Smooth muscle cell (in vitro differentiated cells): ENCODE measurements around the gene SGTA. TPM values are rescaled to one million over a fixed set of nuclear protein-coding genes. Genes with fewer than 3 reads are reported as not detected.

ENCODE experiments used
- DNase-seq: peaks from one replicate; lab custom pipeline; 2025; ENCODE audit not compliant: unreplicated experiment; lab: John Stamatoyannopoulos, UW
- H2AFZ ChIP-seq: fragments of 200-600 bp; sonication (generic); 2 replicates; pipeline ENCODE4 v1.6.0; 2016; ENCODE audit warnings: antibody characterized with exemption, low read depth, mild to moderate bottlenecking
- H3F3A ChIP-seq: fragments of 200-600 bp; sonication (generic); 2 replicates; pipeline ENCODE4 v1.6.0; 2017; ENCODE audit warnings: antibody characterized with exemption, low read depth
- H3K27ac ChIP-seq: fragments of 200-600 bp; sonication (generic); 2 replicates; pipeline ENCODE4 v1.5.1; 2016; ENCODE audit warnings: low read depth, mild to moderate bottlenecking
- H3K27me3 ChIP-seq: fragments of 200-600 bp; sonication (generic); 2 replicates; pipeline ENCODE4 v1.6.1; 2016; ENCODE audit warnings: low read depth, mild to moderate bottlenecking
- H3K36me3 ChIP-seq: fragments of 200-600 bp; sonication (generic); 2 replicates; pipeline ENCODE4 v1.5.1; 2016; ENCODE audit warnings: low read depth
- H3K4me1 ChIP-seq: fragments of 200-600 bp; sonication (generic); 2 replicates; pipeline ENCODE4 v1.5.1; 2016; ENCODE audit warnings: low read depth
- H3K4me2 ChIP-seq: fragments of 200-600 bp; sonication (generic); 2 replicates; pipeline ENCODE4 v1.6.0; 2016; ENCODE audit warnings: mild to moderate bottlenecking
- H3K4me3 ChIP-seq: fragments of 200-600 bp; sonication (generic); 2 replicates; pipeline ENCODE4 v1.5.1; 2016; ENCODE audit warnings: mild to moderate bottlenecking
- H3K79me2 ChIP-seq: fragments of 200-600 bp; sonication (generic); 2 replicates; pipeline ENCODE4 v1.6.0; 2016; ENCODE audit warnings: low read depth, mild to moderate bottlenecking
- H3K9ac ChIP-seq: fragments of 200-600 bp; sonication (generic); 2 replicates; pipeline ENCODE4 v1.6.0; 2016; ENCODE audit warnings: low read depth
- H3K9me3 ChIP-seq: fragments of 200-600 bp; sonication (generic); replicated peaks from 2 replicates; pipeline ENCODE4 v1.5.1; 2016; ENCODE audit warnings: low read depth
- H4K20me1 ChIP-seq: fragments of 200-600 bp; sonication (generic); 2 replicates; pipeline ENCODE4 v1.6.0; 2016; ENCODE audit warnings: low read depth
- WGBS: methylation state at CpG from one replicate; pipeline ENCODE4 v1.1.7; 2016; ENCODE audit warnings: low lambda C conversion rate; 5-methylcytosine and 5-hydroxymethylcytosine counted together
- polyA plus RNA-seq: library from polyadenylated mRNA; unstranded; fragments of >200 nt; fragmentation: Nextera tagmentation; extraction: Ambion mirVana; gene quantifications from 2 replicates; pipeline ENCODE4 v1.2.1, GENCODE V29; 2016
- total RNA-seq: library from RNA; depleted of rRNA; stranded (reverse); fragments of >200 nt; gene quantifications from 2 replicates; pipeline ENCODE4 v1.2.3, GENCODE V29; 2014
- TF ChIP-seq, protein P1 (sequence below): fragments of 200-600 bp; sonication (generic); IDR thresholded peaks from 2 replicates; pipeline ENCODE4 v1.5.1; 2017; ENCODE audit warnings: borderline replicate concordance, mild to moderate bottlenecking, antibody characterized with exemption; ENCODE audit not compliant: insufficient read depth, poor library complexity, severe bottlenecking

The SGTA gene
- total and polyA plus RNA-seq, 2 experiments from 2014 or later: 34.4 to 71.2 TPM

DNA sequence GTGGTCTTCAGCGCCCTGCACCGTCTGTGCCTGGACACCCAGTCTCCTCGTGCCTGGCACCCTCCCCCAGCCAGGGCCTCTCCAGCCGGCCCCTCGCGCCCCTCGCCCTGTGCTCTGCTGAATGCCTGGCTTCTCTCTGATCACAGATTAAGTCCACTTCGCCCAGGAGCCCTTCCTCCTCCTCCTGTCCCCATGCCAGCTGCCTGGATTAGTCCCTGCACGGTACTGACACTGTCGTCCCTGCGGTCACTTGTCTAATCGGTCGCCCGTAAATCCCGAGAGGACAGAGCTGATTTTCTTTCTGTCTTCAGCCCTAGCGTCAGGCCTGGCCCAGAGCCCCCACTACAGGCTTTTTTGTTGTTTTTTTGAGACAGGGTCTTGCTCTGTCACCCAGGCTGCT is 8.8 kb upstream of the SGTA start:
- Histone ChIP-seq H3K4me1 (no peaks in the 10 kb centered on the region), H3F3A (no peaks in the 10 kb centered on the region), H3K36me3 (no peaks in the 10 kb centered on the region), H4K20me1 (peaks cover 3% of the 10 kb centered on the region), H3K4me2 (no peak overlapping the region), H3K27me3 (no peaks in the 10 kb centered on the region), H3K4me3 (no peak overlapping the region), H3K79me2 (peaks cover 18% of the 10 kb centered on the region), H2AFZ (no peak overlapping the region), H3K27ac (no peak overlapping the region), H3K9me3 (no peaks in the 10 kb centered on the region), H3K9ac (no peak overlapping the region)
- TF ChIP-seq, protein P1, sequence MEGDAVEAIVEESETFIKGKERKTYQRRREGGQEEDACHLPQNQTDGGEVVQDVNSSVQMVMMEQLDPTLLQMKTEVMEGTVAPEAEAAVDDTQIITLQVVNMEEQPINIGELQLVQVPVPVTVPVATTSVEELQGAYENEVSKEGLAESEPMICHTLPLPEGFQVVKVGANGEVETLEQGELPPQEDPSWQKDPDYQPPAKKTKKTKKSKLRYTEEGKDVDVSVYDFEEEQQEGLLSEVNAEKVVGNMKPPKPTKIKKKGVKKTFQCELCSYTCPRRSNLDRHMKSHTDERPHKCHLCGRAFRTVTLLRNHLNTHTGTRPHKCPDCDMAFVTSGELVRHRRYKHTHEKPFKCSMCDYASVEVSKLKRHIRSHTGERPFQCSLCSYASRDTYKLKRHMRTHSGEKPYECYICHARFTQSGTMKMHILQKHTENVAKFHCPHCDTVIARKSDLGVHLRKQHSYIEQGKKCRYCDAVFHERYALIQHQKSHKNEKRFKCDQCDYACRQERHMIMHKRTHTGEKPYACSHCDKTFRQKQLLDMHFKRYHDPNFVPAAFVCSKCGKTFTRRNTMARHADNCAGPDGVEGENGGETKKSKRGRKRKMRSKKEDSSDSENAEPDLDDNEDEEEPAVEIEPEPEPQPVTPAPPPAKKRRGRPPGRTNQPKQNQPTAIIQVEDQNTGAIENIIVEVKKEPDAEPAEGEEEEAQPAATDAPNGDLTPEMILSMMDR: no peak
- DNase-seq: no peak
- WGBS: 85% methylated on average over 14 of the region's 16 CpGs

DNA sequence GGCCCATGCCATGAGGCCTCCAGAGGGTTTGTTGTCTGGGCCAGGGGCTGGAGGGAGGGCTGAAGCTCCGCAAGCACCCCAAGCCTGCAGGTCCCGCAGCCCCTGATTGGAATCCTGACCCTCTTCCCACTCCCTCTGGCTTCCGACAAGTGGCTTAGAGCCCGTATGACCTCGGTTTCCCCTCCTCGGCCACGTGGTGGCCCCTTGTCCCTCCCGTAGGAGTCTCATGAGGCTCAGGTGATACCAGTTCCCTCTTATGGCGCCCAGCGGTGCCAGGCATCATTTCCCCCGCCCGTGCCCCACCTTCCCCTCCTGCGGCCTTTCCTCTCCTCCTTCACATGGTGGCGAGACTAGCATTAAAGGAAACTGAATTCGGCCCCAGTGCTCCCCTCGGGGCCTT is 8.4 kb upstream of the SGTA start:
- H3K79me2 ChIP-seq: peaks cover 21% of the 10 kb centered on the region
- 91% methylated on average over 16 of the region's 16 CpGs for WGBS
- no peak overlapping the region for H3K9ac ChIP-seq
- no peak overlapping the region for H3K4me3 ChIP-seq
- H3K4me1 ChIP-seq: peaks cover under 1% of the 10 kb centered on the region
- no peaks in the 10 kb centered on the region for H3F3A ChIP-seq
- H4K20me1 ChIP-seq: no peaks in the 10 kb centered on the region
- H3K9me3 ChIP-seq: no peaks in the 10 kb centered on the region
- H3K27ac ChIP-seq: no peak overlapping the region
- no peak overlapping the region for H2AFZ ChIP-seq
- no peak for DNase-seq
- H3K36me3 ChIP-seq: no peaks in the 10 kb centered on the region
- no peak overlapping the region for H3K4me2 ChIP-seq
- no peaks in the 10 kb centered on the region for H3K27me3 ChIP-seq
- TF ChIP-seq, protein P1: no peak

DNA sequence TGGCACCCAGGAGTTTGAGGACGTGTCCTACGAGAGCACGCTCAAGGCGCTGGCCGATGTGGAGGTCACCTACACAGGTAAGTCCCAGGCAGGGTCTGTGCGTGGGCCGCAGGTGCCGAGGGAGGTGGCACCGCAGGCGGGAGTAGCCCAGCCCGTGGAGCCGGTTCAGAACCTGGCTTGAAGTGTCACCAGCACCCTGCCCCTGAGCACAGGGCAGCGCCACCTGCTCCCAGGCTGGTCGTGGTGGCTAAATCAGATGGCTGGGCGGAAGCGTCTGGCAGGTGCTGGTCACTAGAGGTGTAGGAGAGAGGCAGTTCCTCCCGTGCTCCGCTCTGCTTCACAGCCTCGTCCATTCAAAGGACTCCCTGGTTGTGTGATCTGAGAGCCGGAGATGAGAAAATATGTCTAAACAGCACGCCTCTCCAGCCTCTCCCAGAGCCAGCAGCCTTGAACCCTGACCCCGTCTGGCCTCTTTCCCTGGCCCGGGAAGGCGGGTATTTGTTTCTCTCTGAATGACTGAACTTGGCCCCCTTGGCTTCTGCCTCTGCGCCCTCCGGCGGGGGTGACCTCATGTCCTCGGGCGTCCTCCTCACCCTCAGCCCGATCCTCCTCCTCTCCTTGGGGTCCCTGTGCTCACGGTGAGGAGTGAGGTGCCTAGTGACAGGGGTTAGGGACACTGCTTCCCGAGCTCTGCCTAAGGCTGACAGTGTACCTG is 7.6 kb upstream of the SGTA start:
- 98% methylated on average over 32 of the region's 32 CpGs for WGBS
- Histone ChIP-seq H3K9ac (no peak overlapping the region), H3K79me2 (peaks cover 29% of the 10 kb centered on the region), H3K9me3 (no peaks in the 10 kb centered on the region), H2AFZ (no peak overlapping the region), H3F3A (no peaks in the 10 kb centered on the region), H3K4me2 (no peak overlapping the region), H3K4me1 (peaks cover 8% of the 10 kb centered on the region), H3K36me3 (no peaks in the 10 kb centered on the region), H3K27me3 (no peaks in the 10 kb centered on the region), H3K27ac (no peak overlapping the region), H3K4me3 (no peak overlapping the region), H4K20me1 (no peaks in the 10 kb centered on the region)
- no peak for DNase-seq
- TF ChIP-seq, protein P1: no peak

DNA sequence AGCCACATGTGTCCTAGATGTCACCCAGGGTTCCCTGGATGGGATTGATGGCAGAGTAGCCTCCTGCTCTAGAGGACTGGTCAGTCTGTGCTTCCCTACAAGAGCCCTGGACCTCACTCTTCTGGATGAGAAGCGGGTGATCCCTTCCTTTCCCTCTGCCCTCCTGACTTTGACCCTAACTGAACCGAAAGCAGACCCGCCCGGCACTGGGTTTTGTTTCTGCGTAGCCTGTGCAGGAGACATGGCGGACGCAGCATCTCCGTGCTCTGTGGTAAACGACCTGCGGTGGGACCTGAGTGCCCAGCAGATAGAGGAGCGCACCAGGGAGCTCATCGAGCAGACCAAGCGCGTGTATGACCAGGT is 7.1 kb upstream of the SGTA start:
- H3K9me3 ChIP-seq: no peaks in the 10 kb centered on the region
- no peak overlapping the region for H3K9ac ChIP-seq
- no peaks in the 10 kb centered on the region for H3K27me3 ChIP-seq
- no peaks in the 10 kb centered on the region for H4K20me1 ChIP-seq
- H3F3A ChIP-seq: no peaks in the 10 kb centered on the region
- no peak overlapping the region for H3K4me3 ChIP-seq
- WGBS: 91% methylated on average over 14 of the region's 14 CpGs
- TF ChIP-seq, protein P1: no peak
- H3K4me1 ChIP-seq: peaks cover 8% of the 10 kb centered on the region
- DNase-seq: no peak
- no peak overlapping the region for H3K4me2 ChIP-seq
- H3K27ac ChIP-seq: no peak overlapping the region
- H3K36me3 ChIP-seq: no peaks in the 10 kb centered on the region
- H3K79me2 ChIP-seq: peaks cover 31% of the 10 kb centered on the region
- H2AFZ ChIP-seq: no peak overlapping the region
